ENCODE results near the gene TRIM43.
"Not testable (repeated sequence)": the region's sequence is repeated elsewhere in the genome, so short reads cannot be mapped to it uniquely, and the experiment has no call there.

- TF ChIP-seq RBAK, CTCF, YY1, ZSCAN5A (tag by site-specific recombination; IDR thresholded peaks at IDR 0.05): not testable (repeated sequence)
Observed at GRCh38 chr2:95584321-95584720, 7.5 kb upstream of the TRIM43 start.
